ENCODE results near the gene VIPR2.

- no peak for TF ChIP-seq EZH2 (IDR thresholded peaks at IDR 0.05)
- TF ChIP-seq, protein P1, sequence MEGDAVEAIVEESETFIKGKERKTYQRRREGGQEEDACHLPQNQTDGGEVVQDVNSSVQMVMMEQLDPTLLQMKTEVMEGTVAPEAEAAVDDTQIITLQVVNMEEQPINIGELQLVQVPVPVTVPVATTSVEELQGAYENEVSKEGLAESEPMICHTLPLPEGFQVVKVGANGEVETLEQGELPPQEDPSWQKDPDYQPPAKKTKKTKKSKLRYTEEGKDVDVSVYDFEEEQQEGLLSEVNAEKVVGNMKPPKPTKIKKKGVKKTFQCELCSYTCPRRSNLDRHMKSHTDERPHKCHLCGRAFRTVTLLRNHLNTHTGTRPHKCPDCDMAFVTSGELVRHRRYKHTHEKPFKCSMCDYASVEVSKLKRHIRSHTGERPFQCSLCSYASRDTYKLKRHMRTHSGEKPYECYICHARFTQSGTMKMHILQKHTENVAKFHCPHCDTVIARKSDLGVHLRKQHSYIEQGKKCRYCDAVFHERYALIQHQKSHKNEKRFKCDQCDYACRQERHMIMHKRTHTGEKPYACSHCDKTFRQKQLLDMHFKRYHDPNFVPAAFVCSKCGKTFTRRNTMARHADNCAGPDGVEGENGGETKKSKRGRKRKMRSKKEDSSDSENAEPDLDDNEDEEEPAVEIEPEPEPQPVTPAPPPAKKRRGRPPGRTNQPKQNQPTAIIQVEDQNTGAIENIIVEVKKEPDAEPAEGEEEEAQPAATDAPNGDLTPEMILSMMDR (IDR thresholded peaks at IDR 0.05), result no peak
These were observed 109.0 kb downstream of the VIPR2 start for GRCh38 chr7:159035571-159036073.
